HG02852 (cell line): ENCODE results near the gene IL4I1.
A peak's percentile ranks its signal among the peaks of the same experiment; 100 is the strongest.

Experiments used
- ATAC-seq: cut with Tn5 transposase; IDR thresholded peaks from one replicate; pipeline ENCODE4 v1.9.1; 2021; ENCODE audit warnings: mild to moderate bottlenecking, moderate library complexity; ENCODE audit not compliant: unreplicated experiment

The IL4I1 gene

DNA sequence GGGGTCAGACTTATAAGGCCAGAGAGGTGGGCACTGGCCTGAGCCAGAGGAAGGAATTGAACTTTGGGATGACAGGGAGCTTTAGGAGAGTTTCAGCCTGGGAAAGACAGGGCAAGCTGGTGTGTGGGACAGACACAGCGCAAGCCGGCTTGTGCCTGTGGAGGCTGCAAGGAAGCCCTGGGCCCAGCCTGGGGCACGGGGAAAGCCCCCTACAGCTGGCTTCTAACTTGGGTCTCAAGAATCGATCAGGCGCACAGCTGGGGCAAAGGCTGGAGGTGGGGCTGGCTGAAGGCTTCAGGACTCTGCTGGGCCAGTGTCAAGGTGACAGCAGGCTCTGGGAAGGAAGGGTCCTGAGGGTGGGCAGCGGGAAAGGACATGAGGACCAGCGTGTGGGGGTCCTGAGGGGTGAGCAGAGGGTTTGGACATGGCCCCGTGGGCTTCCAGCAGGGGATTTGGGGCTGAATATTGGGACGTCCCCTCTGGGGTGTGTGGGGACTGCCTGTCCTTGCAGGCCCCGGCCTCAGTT lies 42.8 kb downstream of the IL4I1 start:
- no peak for ATAC-seq

GRCh38 chr19:49852631-49853126 lies 44.0 kb downstream of the IL4I1 start:
- no peak for ATAC-seq

- ATAC-seq, result no peak
Observed at GRCh38 chr19:49851456-49852259, 45.0 kb downstream of the IL4I1 start.

GRCh38 chr19:49850487-49851342 lies 46.0 kb downstream of the IL4I1 start, which contains the start of gene PTOV1:
PTOV1 (plus strand) TSS chr19:49851159.
- ATAC-seq, result peak; percentile 68

GRCh38 chr19:49850221-49850486 lies 46.5 kb downstream of the IL4I1 start:
- no peak for ATAC-seq

GRCh38 chr19:49849433-49850220 lies 47.1 kb downstream of the IL4I1 start:
- no peak for ATAC-seq

DNA sequence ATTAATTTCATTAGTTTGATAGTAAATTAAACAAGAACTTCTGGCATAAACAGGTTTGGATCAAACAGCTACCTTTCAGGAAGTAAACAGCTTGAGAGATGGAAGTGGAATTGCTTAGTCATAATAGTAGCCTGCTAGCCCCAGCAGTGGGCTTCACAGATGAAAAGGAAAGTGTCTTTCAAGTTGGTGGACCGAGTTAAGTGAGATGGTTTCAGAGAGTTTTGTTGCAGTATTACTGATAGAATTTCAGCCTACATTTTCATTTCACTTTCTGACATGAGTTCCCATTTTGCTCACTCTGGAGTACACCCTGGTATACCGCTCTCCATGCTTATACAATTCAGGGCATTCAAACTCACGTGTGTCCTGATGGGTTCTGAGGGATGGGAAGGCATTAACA lies 47.7 kb downstream of the IL4I1 start:
- no peak for ATAC-seq

GRCh38 chr19:49847731-49848696 lies 48.7 kb downstream of the IL4I1 start:
- ATAC-seq, result no peak

- ATAC-seq, result no peak
Observed at GRCh38 chr19:49846408-49846807, 50.3 kb downstream of the IL4I1 start.

DNA sequence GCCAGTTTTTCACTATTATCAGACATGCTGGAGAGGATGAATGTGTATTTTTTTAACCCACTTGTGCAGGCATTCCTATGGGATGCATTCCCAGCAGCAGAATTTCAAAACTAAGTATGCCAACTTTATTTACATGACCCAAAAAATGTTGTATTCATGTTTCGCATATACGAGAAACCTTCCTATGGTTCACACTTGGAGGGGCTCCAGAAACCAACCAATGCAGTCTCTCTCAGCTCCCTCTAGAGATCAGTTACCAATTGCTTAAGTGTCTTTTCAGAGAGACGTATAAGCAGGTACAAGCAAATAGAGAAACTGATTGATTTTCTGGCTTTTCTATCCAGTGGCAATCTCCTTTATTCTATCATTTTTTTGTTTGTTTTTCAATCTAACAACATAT lies 51.3 kb downstream of the IL4I1 start:
- no peak for ATAC-seq

GRCh38 chr19:49844138-49845095 lies 52.3 kb downstream of the IL4I1 start:
- ATAC-seq, result no peak

- ATAC-seq, result no peak
Observed at GRCh38 chr19:49843265-49843664, 53.4 kb downstream of the IL4I1 start.

GRCh38 chr19:49840736-49841249 lies 55.9 kb downstream of the IL4I1 start:
- ATAC-seq, result no peak

GRCh38 chr19:49840321-49840720 lies 56.4 kb downstream of the IL4I1 start:
- no peak for ATAC-seq

GRCh38 chr19:49839713-49840112 lies 57.0 kb downstream of the IL4I1 start:
- ATAC-seq, result no peak
